HG03442 (cell line): ENCODE data around the gene FFAR2.
"Not testable (repeated sequence)": the region's sequence is repeated elsewhere in the genome, so short reads cannot be mapped to it uniquely, and the experiment has no call there.

Source experiments
- ATAC-seq: cut with Tn5 transposase; IDR thresholded peaks from one replicate; pipeline ENCODE4 v1.9.1; 2021; ENCODE audit warnings: mild to moderate bottlenecking, moderate library complexity; ENCODE audit not compliant: unreplicated experiment

FFAR2 gene

DNA sequence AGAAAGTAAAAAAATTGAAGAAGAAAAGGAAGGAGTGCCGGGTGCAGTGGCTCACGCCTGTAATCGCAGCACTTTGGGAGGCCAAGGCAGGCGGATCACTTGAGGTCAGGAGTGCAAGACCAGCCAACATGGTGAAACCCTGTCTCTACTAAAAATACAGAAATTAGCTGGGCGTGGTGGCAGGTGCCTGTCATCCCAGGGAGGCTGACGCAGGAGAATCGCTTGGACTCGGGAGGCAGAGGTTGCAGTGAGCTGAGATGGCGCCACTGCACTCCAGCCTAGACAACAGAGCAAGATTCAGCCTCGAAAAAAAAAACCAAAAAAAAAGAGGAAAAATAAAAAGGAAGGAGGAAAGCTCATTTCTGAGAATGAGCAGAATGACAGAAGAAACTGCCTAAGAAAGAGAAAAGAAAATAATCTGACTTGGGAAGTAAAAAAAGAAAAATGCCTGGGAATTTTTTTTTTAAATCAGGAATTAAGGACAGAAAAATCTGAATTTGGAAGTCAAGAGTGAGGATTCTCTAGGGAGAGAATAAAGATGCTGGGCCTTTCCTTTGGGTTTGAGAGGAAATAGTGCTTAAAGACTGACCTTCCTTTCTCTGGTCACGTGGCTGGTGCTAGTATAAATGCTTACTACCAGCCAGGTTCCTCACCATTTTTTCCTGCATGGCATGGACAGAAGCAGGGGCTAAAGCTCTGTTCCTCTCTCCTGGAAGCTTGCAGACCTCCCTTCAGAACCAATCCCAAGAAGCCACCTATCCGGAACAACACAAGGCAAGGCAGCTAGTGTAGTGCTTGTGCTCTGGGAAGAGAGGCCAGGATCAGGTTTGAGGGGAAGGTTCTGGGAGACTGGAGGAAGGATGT is at the start of gene FFAR2:
FFAR2 (plus strand) TSS at position 652 of the 864 bp plus-strand sequence. CDS start 1,458 bp downstream, outside the sequence.
- no peak for ATAC-seq

DNA sequence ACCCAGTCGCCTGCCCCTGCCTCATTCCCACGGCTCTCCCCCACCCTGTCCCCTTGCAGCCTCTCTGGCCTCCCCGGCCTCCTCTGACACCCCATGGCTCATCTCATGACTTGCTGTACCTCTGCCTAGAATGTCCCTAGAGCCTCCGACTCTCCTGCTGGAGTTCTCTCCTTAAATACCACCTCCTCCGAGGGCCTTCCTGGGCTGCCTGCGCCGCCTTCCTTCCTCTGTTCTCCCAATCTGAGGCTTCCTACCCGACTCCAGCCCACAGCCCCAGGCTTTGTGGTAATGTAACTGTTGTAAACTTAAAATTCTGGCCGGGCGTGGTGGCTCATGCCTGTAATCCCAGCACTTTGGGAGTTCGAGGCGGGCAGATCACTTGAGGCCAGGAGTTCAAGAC is 49.5 kb upstream of the FFAR2 start:
- no peak for ATAC-seq

GRCh38 chr19:35399231-35399630 is 48.8 kb upstream of the FFAR2 start:
- no peak for ATAC-seq

- no peak for ATAC-seq
Observed at GRCh38 chr19:35399948-35400772, 47.9 kb upstream of the FFAR2 start.

DNA sequence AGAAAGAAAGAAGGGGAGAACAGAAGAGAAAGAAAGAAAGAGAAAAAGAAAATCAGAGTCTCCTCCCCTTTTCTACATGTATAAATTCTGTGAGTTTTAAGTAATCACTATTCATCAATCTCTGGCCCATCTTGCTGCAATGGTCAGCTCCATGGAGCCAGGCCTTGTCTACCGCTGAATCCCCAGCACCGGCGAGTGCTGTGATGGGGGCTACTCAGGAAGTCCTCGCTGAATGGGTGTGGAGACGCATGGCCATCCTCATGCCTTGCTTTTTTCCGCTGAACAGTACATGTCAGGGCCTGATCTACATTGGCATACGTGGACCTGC is 47.3 kb upstream of the FFAR2 start:
- ATAC-seq: no peak

GRCh38 chr19:35401416-35401815 is 46.6 kb upstream of the FFAR2 start:
- not testable (repeated sequence) for ATAC-seq

DNA sequence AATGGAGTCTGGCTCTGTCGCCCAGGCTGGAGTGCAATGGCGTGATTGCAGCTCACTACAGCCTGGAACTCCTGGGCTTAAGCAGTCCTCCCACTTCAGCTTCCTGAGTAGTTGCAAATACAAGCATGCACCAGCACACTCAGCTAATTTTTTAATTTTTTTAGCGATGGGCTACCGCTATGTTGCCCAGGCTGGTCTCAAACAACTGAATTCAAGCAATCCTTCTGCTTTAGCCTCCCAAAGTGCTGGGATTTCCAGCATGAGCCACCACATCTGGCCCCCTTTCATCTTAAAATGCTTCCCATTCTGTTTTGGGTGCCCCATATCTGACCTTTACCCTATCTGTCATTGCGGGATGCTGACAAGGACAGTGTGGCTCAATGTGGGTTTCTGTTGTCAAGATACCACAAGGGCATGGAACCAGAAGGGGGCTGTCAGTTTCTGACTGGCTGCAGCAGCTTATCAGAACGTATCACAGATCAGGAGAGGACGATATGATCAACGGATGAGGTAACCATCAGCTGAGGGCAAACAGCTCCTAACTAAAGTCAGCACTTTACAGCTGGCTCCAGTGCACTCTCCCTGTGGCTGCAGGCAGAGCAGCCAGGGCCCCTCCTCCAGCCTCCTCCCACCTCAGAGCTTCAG is 44.8 kb upstream of the FFAR2 start:
- ATAC-seq: no peak

- peak; percentile 76 for ATAC-seq
Observed at GRCh38 chr19:35404879-35405622, 43.0 kb upstream of the FFAR2 start.

DNA sequence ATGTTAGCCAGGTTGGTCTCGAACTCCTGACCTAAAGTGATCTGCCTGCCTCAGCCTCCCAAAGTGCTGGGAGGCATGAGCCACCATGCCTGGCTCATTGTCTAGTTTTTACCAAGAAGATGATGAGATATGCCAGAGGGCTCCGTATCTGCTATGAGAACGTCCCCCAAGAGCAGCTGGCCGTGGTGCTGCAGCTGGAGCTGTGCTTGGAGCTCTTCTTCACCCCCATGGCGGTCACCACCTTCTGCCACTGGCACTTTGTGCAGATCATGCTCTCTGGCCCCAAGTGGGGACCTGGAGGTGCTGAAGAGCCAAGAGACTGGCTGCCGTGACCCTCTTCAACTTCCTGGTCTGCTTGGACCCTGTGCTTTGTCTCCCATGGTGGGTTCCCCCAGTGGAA is 40.4 kb upstream of the FFAR2 start:
- no peak for ATAC-seq

GRCh38 chr19:35408284-35409171 is 39.5 kb upstream of the FFAR2 start:
- no peak for ATAC-seq

DNA sequence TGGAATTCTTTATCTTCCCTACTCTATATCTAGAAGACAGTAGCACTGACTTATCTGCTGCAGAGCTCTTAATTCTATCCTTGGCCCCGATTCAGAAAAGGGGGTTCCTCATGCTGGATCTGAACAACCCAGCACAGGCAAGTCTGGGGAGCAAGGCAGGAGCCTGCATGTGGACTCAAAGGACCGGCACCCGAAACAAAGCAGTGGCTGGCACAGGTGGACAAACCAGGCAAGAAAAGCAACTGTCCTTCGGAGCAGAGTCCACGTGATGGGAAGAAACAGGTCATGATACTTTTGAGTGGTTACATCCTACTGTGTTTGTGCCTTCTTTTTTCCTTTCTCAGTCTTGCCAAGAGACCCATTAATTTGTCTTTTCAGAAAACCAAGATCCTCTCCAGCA is 38.9 kb upstream of the FFAR2 start:
- no peak for ATAC-seq

- no peak for ATAC-seq
Observed at GRCh38 chr19:35410487-35410886, 37.6 kb upstream of the FFAR2 start.

DNA sequence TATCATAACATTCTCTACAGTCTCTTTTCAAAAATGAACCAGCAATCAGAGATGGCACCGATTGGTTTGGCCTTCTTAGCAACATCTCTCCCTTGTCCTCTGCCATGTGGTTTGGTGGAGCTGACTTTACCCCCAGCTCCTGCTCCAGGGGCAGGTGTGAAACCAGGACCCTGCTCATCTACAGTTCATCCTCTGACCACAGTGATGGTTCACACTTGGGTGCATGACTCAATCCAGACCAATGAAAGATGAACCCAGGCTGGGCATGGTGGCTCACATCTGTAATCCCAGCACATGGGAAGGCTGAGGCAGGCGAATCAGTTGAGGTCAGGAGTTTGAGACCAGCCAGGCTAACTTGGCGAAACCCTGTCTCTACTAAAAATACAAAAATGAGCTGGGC is 33.6 kb upstream of the FFAR2 start:
- ATAC-seq: no peak

- no peak for ATAC-seq
Observed at GRCh38 chr19:35416331-35416730, 31.7 kb upstream of the FFAR2 start.

DNA sequence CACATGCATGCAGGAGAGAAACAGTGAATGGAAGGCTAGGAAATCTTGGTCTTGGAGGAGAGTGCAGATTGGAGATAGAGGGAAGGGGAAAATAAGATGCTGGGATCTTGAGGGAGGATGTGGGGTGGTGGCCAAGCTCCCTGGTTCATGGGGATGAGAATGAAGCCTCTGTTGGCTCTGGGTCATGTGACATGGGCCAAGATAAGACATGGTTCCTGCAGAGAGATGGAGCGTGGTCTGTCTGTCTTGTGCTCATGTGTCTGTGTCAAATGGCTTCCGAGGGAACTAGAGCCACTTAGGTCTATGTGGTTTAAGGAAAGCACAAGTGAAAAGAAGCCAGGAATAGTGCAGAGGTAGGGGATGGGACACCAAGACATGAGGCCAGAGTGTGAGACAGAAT is 30.8 kb upstream of the FFAR2 start:
- ATAC-seq: no peak

DNA sequence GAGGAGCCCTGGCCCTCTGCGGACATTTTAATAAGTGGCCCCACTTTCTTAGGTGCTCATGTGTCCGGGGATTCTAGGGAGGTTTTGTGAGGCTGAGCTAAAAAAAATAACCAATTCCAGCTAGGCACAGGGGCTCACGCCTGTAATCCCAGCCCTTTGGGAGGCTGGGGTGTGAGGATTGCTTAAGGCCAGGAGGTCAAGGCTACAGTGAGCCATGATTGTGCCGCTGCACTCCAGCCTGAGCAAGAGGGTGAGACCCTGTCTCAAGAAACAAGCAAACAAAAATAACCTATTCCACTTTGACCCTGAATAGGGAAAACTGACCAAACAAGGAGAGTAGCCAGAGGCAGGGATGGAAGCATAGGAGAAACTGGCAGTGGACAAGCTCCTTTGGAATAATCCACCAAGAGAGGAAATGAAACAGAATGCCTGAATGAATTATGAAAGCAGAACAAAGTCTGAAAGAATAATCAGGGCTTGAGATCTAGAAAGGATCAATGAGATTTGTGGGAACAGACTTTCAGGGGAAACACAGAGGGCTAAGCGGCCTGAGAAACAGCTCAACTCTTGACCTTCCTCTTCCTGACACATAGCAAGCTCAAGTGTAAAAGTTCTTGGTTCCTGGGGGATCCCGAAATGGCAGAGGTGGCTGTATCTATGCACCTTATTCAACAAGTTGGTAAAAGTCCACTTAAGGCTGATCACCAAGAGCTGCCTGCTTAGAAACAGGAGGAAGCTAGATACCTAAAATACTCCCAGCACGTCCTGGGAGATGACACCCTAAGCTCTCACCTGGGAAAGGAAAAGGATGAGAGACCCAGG is 30.1 kb upstream of the FFAR2 start:
- no peak for ATAC-seq

DNA sequence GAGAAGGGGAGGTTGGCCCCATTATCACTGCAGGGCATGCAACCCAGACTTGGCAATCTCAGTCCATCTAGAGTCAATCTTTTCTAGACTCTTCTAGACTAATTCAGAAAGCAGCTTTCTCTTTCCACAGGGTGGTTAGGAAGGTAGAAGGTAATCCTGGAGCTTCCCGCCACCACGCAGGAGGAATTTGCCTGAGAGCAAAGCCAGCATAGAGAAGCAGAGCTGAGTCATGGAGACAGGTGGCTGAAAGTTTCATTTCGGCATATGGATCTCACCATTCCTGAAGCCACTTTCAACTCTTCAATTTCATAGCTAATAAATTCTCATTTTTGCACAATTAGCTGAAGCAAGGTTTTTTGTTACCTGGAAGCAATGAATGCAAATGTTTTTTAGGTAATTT is 29.0 kb upstream of the FFAR2 start:
- ATAC-seq: no peak

GRCh38 chr19:35419805-35420204 is 28.3 kb upstream of the FFAR2 start:
- ATAC-seq: no peak

GRCh38 chr19:35421362-35421761 is 26.7 kb upstream of the FFAR2 start:
- no peak for ATAC-seq
